ENCODE data around the gene MRTFA.
A peak's percentile ranks its signal among the peaks of the same experiment; 100 is the strongest.

Gene MRTFA

DNA sequence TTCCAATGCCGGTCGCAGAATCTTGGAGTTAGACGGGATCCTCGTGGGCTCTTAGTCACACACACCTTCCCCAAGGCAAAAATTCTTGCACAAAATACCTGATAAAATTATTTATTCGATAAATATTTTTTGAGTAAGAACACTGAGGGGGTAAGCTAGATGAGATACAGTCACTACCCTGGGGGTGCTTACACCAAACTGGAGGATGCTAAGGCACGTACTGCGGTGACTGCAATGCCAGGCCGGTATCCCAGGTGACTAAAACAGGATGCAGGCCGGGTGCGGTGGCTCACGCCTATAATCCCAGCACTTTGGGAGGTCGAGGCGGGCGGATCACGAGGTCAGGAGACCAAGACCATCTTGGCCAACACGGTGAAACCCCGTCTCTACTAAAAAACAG lies 1.7 kb upstream of the MRTFA start:
- peak overlapping the region; percentile 87 for H3K27ac ChIP-seq
- ChIA-PET CTCF (no interaction called here), POLR2A (ENCODE audit: low non-redundant PET) (no interaction called here)
- DNase-seq (ENCODE audit: low spot score): no peak
- TF ChIP-seq, protein P1, sequence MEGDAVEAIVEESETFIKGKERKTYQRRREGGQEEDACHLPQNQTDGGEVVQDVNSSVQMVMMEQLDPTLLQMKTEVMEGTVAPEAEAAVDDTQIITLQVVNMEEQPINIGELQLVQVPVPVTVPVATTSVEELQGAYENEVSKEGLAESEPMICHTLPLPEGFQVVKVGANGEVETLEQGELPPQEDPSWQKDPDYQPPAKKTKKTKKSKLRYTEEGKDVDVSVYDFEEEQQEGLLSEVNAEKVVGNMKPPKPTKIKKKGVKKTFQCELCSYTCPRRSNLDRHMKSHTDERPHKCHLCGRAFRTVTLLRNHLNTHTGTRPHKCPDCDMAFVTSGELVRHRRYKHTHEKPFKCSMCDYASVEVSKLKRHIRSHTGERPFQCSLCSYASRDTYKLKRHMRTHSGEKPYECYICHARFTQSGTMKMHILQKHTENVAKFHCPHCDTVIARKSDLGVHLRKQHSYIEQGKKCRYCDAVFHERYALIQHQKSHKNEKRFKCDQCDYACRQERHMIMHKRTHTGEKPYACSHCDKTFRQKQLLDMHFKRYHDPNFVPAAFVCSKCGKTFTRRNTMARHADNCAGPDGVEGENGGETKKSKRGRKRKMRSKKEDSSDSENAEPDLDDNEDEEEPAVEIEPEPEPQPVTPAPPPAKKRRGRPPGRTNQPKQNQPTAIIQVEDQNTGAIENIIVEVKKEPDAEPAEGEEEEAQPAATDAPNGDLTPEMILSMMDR (conservative IDR thresholded peaks at IDR 0.05; ENCODE audit: low read depth): no peak

DNA sequence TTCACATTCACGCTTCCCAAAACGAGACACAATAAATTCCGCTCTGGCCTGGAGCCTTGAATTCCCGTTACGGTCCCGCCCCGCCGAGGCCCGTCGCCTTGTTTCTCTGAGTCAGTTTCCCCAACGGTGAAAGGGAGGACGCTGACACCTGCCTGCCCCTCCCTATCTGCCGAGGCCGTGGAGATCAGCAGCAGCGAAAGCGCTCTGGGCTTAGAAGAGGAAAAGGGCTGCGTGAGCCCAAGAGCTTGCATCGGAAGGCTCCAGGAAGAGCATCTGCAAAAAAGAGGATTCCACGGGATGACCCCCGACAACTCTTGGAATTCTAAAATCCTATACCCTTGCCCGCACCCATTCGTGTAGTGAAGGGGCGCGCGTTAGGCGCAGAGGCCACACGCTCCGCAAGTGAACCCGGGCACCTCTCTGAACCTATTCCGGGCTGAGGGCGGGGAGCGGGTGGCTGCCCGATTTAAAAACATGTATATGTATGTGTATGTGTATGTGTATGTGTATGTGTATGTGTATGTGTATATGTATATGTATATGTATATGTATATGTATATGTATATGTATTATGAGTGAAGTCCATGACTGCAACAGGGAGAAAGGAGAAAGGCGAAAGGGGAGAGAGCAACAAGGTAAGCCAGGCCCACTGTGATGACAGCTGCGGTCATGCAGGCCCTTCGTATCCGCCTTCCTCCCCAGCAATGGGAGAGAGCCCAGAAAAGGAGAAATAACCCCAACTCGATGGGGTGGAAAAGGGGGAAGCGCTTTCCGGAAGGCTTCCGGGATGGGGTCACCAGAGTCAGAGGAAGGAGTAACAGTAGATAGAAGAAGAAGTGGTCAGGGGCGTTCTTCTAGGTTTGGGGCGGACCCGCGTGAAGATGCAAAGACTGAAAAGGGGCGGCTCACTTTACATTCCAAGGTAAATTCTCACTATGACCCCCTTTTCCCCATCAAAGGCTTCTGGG lies 948 bp upstream of the MRTFA start:
- no peak for DNase-seq (ENCODE audit: low spot score)
- TF ChIP-seq, protein P1 (conservative IDR thresholded peaks at IDR 0.05; ENCODE audit: low read depth): no peak
- POLR2A ChIA-PET (ENCODE audit: low non-redundant PET): interaction anchor here (0.6 to 0.7 kb wide), 2 partner anchors 125 to 151 kb away, joined by 3 read pairs; no protein-coding TSS in a partner anchor
- CTCF ChIA-PET: interaction anchor here (1.1 kb wide), 1 partner anchor 113 kb away, joined by 4 read pairs; no protein-coding TSS in a partner anchor
- H3K27ac ChIP-seq: peak overlapping the region; percentile 87

DNA sequence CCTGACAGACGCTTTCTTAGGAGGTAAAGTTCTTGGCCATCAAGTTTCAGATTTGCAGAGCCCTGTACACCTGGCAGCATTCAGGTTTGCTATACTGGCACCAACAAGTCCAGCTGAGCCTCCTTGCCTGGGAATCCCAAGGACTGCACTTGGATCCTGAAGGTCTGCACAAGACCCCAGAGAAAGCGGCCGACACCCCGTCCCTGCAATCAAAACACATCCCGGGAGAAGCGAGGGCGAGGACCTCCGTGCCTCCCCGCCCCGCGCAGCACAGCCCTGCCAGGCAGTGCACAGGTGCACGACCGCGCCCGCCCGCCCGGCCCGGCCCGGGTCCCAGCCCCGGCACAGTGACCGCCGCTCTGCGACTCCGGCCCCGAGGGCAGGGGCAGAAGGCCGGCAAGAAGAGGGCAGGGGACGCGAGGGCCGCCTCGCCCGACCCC lies 559 bp downstream of the MRTFA start:
- H3K27ac ChIP-seq: peak overlapping the region; percentile 87
- ChIA-PET CTCF (no interaction called here), POLR2A (ENCODE audit: low non-redundant PET) (no interaction called here)
- no peak for DNase-seq (ENCODE audit: low spot score)
- TF ChIP-seq, protein P1 (conservative IDR thresholded peaks at IDR 0.05; ENCODE audit: low read depth): no peak

DNA sequence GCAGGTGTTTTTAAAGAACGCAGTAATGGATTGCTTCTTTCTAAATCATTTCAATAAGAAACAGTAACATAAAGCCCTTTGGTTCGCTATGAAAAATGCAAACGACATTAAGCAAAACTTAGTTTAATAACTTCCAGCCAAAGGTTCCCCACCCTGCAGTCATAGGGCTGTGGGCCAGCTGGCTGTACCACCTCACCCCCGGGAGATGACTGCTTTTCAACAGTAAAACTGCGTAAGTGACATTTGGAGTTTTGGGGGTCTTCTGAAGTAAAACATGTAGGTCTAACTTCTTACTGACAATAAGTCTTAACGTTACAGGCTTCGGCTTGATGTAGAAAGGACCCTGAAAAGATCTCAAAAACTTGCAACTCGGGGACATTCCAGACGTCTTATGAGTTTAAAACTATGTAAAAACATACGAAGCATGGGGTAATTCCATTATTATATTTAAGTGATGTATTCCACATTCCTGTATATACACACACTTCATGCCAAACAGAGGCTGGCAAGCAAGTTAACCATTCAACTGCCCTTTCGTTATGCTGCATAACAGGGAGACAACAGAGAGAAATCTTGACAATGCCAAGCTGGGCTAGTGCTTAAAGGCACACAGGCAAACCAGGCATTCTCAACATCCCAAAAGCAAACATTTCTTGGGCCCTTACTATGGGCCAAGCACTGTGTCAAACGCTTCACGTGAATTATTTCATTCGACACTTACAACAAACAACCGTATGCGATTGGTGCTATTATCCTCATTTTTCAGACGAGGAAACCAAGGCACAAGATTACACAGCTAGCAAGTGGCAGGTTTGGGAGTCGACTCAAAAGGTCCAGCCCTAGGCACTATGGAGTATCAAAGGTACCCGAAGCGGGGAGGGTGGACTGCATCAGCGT lies 1.2 kb downstream of the MRTFA start:
- H3K27ac ChIP-seq: peak overlapping the region; percentile 87
- DNase-seq (ENCODE audit: low spot score): no peak
- ChIA-PET CTCF (no interaction called here), POLR2A (ENCODE audit: low non-redundant PET) (no interaction called here)
- TF ChIP-seq, protein P1 (conservative IDR thresholded peaks at IDR 0.05; ENCODE audit: low read depth): no peak

GRCh38 chr22:40634119-40634903 lies 2.2 kb downstream of the MRTFA start:
- DNase-seq (ENCODE audit: low spot score): no peak
- POLR2A ChIA-PET (ENCODE audit: low non-redundant PET): no interaction called here
- CTCF ChIA-PET: interaction anchor here (1.1 kb wide), 1 partner anchor 170 kb away, joined by 6 read pairs; no protein-coding TSS in a partner anchor

More at GRCh38 chr22:40634119-40634903, 2.2 kb downstream of the MRTFA start:
- H3K27ac ChIP-seq: peak overlapping the region; percentile 31; the same call in 1 of the 2 replicates
- TF ChIP-seq, protein P1 (conservative IDR thresholded peaks at IDR 0.05; ENCODE audit: low read depth): no peak
